ENCODE data around the gene MAN2B1.

- TF ChIP-seq CTCF (IDR thresholded peaks at IDR 0.05) (no peak), POLR2A (IDR thresholded peaks at IDR 0.05) (no peak)
Measured at GRCh38 chr19:12636631-12637030, 29.9 kb downstream of the MAN2B1 start.
